HepG2 (cell line): ENCODE measurements around the gene TCEAL9. TPM values are rescaled to one million over a fixed set of nuclear protein-coding genes. Genes with fewer than 3 reads are reported as not detected.

Source experiments
- ATAC-seq: fragments of 200-7000 bp; cut with Tn5 transposase; 3 replicates; pipeline ENCODE4 v1.9.1; 2020; ENCODE audit warnings: mild to moderate bottlenecking, moderate library complexity
- BruUV-seq: library from RNA; stranded (reverse); fragments of 400-500 nt; replicated peaks from 2 replicates; lab custom pipeline; 2021; lab: Mats Ljungman, UMichigan
- CTCF ChIA-PET: fragments of 300-600 bp; formaldehyde crosslinking; extraction: SDS; loops from one replicate; lab custom pipeline; 2021; ENCODE audit warnings: low total read pairs, inconsistent platforms, low intra/inter-chr PET ratio; lab: Yijun Ruan, JAX
- POLR2A ChIA-PET: fragments of 350-600 bp; sonication (Branson Sonifier 250); formaldehyde crosslinking; loops from one replicate; lab custom pipeline; 2020; ENCODE audit warnings: antibody characterized with exemption, inconsistent platforms; lab: Yijun Ruan, JAX
- DNase-seq: peaks from one replicate; pipeline ENCODE4 v3.0.0-alpha.2; 2015; ENCODE audit warnings: low spot score
- FAIRE-seq: peaks from 3 replicates; lab custom pipeline; 2011; peaks lifted over from hg19 to GRCh38; lab: Jason Lieb, UNC
- H2AFZ ChIP-seq: one replicate; pipeline ENCODE4 v1.6.1; 2011; ENCODE audit warnings: low read length, inconsistent platforms
- H3K27ac ChIP-seq: fragments of 300-600 bp; 3 replicates; pipeline ENCODE4 v1.8.0; 2011; ENCODE audit warnings: mixed run types, mild to moderate bottlenecking, mixed read lengths, low read length, inconsistent platforms; ENCODE audit not compliant: insufficient read depth; ENCODE audit errors: extremely low read length
- H3K27me3 ChIP-seq, 2 experiments: fragments of 200-600 bp in 1 of 2; 2 replicates in 1 of 2; 3 replicates in 1 of 2; pipeline versions ENCODE4 v1.6.0 to v1.8.0; 2011; ENCODE audit warnings: low read length in 2 of 2, mild to moderate bottlenecking in 2 of 2, moderate library complexity in 2 of 2, inconsistent platforms in 1 of 2; ENCODE audit not compliant: insufficient read depth in 2 of 2, control insufficient read depth in 1 of 2
- H3K36me3 ChIP-seq, 2 experiments: fragments of 200-600 bp in 1 of 2; replicated peaks in 1 of 2; 2 replicates in 1 of 2; 3 replicates in 1 of 2; pipeline versions ENCODE4 v1.5.1 to v1.8.0; 2011; ENCODE audit warnings: low read length in 2 of 2, inconsistent platforms in 1 of 2; ENCODE audit not compliant: insufficient read depth in 2 of 2, control insufficient read depth in 1 of 2
- H3K4me1 ChIP-seq: 2 replicates; pipeline ENCODE4 v1.5.1; 2012; ENCODE audit warnings: low read length, inconsistent platforms; ENCODE audit not compliant: insufficient read depth
- H3K4me2 ChIP-seq: 2 replicates; pipeline ENCODE4 v1.6.0; 2011; ENCODE audit warnings: low read depth, low read length, inconsistent platforms
- H3K4me3 ChIP-seq, 3 experiments: fragments of 200-600 bp in 1 of 3; sonication (generic), shearing (Covaris generic) in 1 of 3; replicated peaks in 1 of 3; 2 replicates each; pipeline ENCODE4 v1.5.1; 2011 to 2016; ENCODE audit warnings: low read length in 3 of 3, inconsistent platforms in 2 of 3, low read depth in 2 of 3, mild to moderate bottlenecking in 2 of 3, control low read depth in 1 of 3, mixed read lengths in 1 of 3; ENCODE audit not compliant: insufficient read depth in 1 of 3
- H3K79me2 ChIP-seq: one replicate; pipeline ENCODE4 v1.6.1; 2011; ENCODE audit warnings: low read length, inconsistent platforms; ENCODE audit not compliant: insufficient read depth
- H3K9ac ChIP-seq: 2 replicates; pipeline ENCODE4 v1.6.0; 2011; ENCODE audit warnings: mild to moderate bottlenecking, low read depth, low read length, inconsistent platforms; ENCODE audit not compliant: insufficient read depth
- H3K9me3 ChIP-seq: 2 replicates; pipeline ENCODE4 v1.5.1; 2012; ENCODE audit warnings: mild to moderate bottlenecking, low read length
- H4K20me1 ChIP-seq: 2 replicates; pipeline ENCODE4 v1.6.0; 2011; ENCODE audit warnings: inconsistent platforms, mild to moderate bottlenecking, low read length, moderate library complexity; ENCODE audit not compliant: insufficient read depth
- AHDC1 ChIP-seq: sonication (generic); formaldehyde crosslinking; IDR thresholded peaks from 2 replicates; pipeline ENCODE4 v1.5.1; 2020; ENCODE audit warnings: mild to moderate bottlenecking, missing genetic modification reagents, borderline replicate concordance
- DNMT1 ChIP-seq: sonication (generic); formaldehyde crosslinking; IDR thresholded peaks from 2 replicates; pipeline ENCODE4 v1.5.1; 2020; ENCODE audit warnings: mild to moderate bottlenecking, missing genetic modification reagents
- MXD1 ChIP-seq: sonication (generic); formaldehyde crosslinking; IDR thresholded peaks from 2 replicates; pipeline ENCODE4 v1.4.0; 2020; ENCODE audit warnings: mild to moderate bottlenecking, missing genetic modification reagents
- POGZ ChIP-seq: sonication (generic); formaldehyde crosslinking; IDR thresholded peaks from 2 replicates; pipeline ENCODE4 v1.4.0; 2020; ENCODE audit warnings: mild to moderate bottlenecking, missing genetic modification reagents
- UBTF ChIP-seq: sonication (generic); formaldehyde crosslinking; IDR thresholded peaks from 2 replicates; pipeline ENCODE4 v1.4.0; 2020; ENCODE audit warnings: mild to moderate bottlenecking, missing genetic modification reagents
- ZNF280D ChIP-seq: sonication (generic); formaldehyde crosslinking; IDR thresholded peaks from 2 replicates; pipeline ENCODE4 v1.5.1; 2020; ENCODE audit warnings: mild to moderate bottlenecking, missing genetic modification reagents
- ZNF3 ChIP-seq: IDR thresholded peaks from 2 replicates; pipeline ENCODE4 v1.7.0; 2017; ENCODE audit warnings: inconsistent platforms
- ZNF326 ChIP-seq: sonication (generic); formaldehyde crosslinking; IDR thresholded peaks from 2 replicates; pipeline ENCODE4 v1.4.0; 2020; ENCODE audit warnings: missing genetic modification reagents, borderline replicate concordance
- ZNF354B ChIP-seq: sonication (generic); formaldehyde crosslinking; IDR thresholded peaks from 2 replicates; pipeline ENCODE4 v1.8.0; 2022; ENCODE audit warnings: mild to moderate bottlenecking, missing genetic modification reagents
- WGBS: methylation state at CpG from one replicate; pipeline ENCODE4 v1.1.6; 2017; ENCODE audit warnings: low lambda C conversion rate; 5-methylcytosine and 5-hydroxymethylcytosine counted together
- in situ Hi-C: cut with HindIII; loops from 2 replicates; pipeline ENCODE4 v1.10.0; 2017; ENCODE audit warnings: low pct_unique_long_range_greater_than_20kb; ENCODE audit not compliant: extremely low pct_ligation_motif_present
- intact Hi-C: fragments of 100-400 bp; cut with micrococcal nuclease; formaldehyde crosslinking; loops from one replicate; pipeline ENCODE4 v1.10.0; 2022; ENCODE audit not compliant: unreplicated experiment
- polyA plus RNA-seq, 8 experiments: library from polyadenylated mRNA; depleted of rRNA in 3 of 8; stranded (reverse) in 7 of 8; unstranded in 1 of 8; fragments of >200 nt; fragmentation: Illumina TruSeq in 4 of 8; extraction: Trizol in 4 of 8; gene quantifications; 2 replicates each; pipeline versions ENCODE4 v1.2.1 to v1.2.3, GENCODE V29; 2011 to 2016; ENCODE audit warnings: low read depth in 4 of 8, missing spikeins in 1 of 8, mixed read lengths in 1 of 8; ENCODE audit not compliant: insufficient read depth in 1 of 8
- total RNA-seq, 5 experiments: library from RNA; depleted of rRNA; stranded (reverse); fragments of >200 nt; fragmentation: Illumina TruSeq; extraction: Trizol; gene quantifications; 2 replicates each; pipeline ENCODE4 v1.2.3, GENCODE V29; 2016; ENCODE audit warnings: low read depth in 1 of 5
- TF ChIP-seq, protein P1 (sequence below): IDR thresholded peaks from 2 replicates; pipeline ENCODE4 v1.6.1; 2016

TCEAL9 gene
- total and polyA plus RNA-seq, 2 of the 13 experiments (the other 11 are each of a cell fraction or from before 2014, with no cell fraction given) = 15.8 to 45.8 TPM

DNA sequence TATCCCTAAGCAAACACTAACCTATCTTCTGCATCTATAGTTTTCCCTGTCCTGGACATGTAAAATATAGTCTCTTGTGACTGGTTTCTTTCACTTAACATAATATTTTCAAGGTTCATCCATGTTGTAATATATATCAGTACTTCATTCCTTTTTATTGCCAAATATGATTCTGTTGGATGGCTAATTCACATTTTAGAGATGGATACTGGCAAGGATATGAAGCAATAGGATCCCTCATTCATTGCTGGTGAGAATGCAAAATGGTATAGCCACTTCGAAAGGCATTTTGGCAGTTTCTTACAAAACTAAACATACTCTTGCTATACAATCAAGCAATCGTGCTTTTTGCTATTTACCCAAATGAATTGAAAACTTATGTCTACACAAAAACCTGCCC, 6.7 kb downstream of the TCEAL9 start:
- H3K9me3 ChIP-seq = no peaks in the 10 kb centered on the region
- no peak overlapping the region for H2AFZ ChIP-seq
- H3K9ac ChIP-seq = no peak overlapping the region
- no peaks in the 10 kb centered on the region for H3K79me2 ChIP-seq
- no TSS peak for BruUV-seq
- ATAC-seq (no peak), FAIRE-seq (no peak), DNase-seq (no peak)
- H3K27me3 ChIP-seq = no peaks in the 10 kb centered on the region
- in situ Hi-C loops (no loop called here), intact Hi-C loops (no loop called here)
- ChIA-PET POLR2A (interaction anchor here (1.6 kb wide), 1 partner anchor 13 kb away, joined by 6 read pairs; the partner anchor contains the start of gene BEX3), CTCF (no interaction called here)
- no peak overlapping the region for H3K4me2 ChIP-seq
- TF ChIP-seq ZNF3 (CRISPR knock-in tag) (no peak), ZNF326 (CRISPR knock-in tag) (no peak), UBTF (no peak), ZNF354B (CRISPR knock-in tag) (no peak), AHDC1 (CRISPR knock-in tag) (no peak), ZNF280D (CRISPR knock-in tag) (no peak), DNMT1 (CRISPR knock-in tag) (no peak), MXD1 (no peak), POGZ (CRISPR knock-in tag) (no peak)
- TF ChIP-seq, protein P1, sequence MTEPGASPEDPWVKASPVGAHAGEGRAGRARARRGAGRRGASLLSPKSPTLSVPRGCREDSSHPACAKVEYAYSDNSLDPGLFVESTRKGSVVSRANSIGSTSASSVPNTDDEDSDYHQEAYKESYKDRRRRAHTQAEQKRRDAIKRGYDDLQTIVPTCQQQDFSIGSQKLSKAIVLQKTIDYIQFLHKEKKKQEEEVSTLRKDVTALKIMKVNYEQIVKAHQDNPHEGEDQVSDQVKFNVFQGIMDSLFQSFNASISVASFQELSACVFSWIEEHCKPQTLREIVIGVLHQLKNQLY = no peak
- WGBS = 89% methylated on average over 2 of the region's 2 CpGs
- H3K36me3 ChIP-seq = no peaks in the 10 kb centered on the region
- H3K27ac ChIP-seq = no peak overlapping the region
- H3K4me3 ChIP-seq = no peak overlapping the region
- no peaks in the 10 kb centered on the region for H4K20me1 ChIP-seq
- peaks cover 26% of the 10 kb centered on the region for H3K4me1 ChIP-seq
